ENCODE data around the gene CDCA4.
A peak's percentile ranks its signal among the peaks of the same experiment; 100 is the strongest.

The CDCA4 gene

GRCh38 chr14:105015242-105015641 lies 5.6 kb downstream of the CDCA4 start:
- Histone ChIP-seq H3K4me1 (ENCODE audit: control insufficient read depth in 5 of 5, insufficient read depth in 5 of 5, low read length in 5 of 5) (peaks cover 2 to 21% (median 13%) of the 10 kb centered on the region in 5 donors), H3K27me3 (ENCODE audit: control insufficient read depth in 5 of 5, insufficient read depth in 4 of 5, low read length in 5 of 5) (no peaks in the 10 kb centered on the region), H3K27ac (ENCODE audit: low read depth, low read length) (no peak overlapping the region), H3K9ac (ENCODE audit: low read length in 5 of 5) (no peak overlapping the region), H3K4me3 (ENCODE audit: low read depth in 1 of 5, low read length in 5 of 5) (no peak overlapping the region), H3K36me3 (ENCODE audit: control insufficient read depth in 5 of 5, insufficient read depth in 5 of 5, low read length in 5 of 5) (peaks cover 0 to 15% (median 11%) of the 10 kb centered on the region in 5 donors), H3K9me3 (ENCODE audit: control insufficient read depth in 5 of 5, low read length in 5 of 5) (no peaks in the 10 kb centered on the region)

- Histone ChIP-seq H3K4me3 (ENCODE audit: low read depth in 1 of 5, low read length in 5 of 5) (no peak overlapping the region), H3K9ac (ENCODE audit: low read length in 5 of 5) (no peak overlapping the region), H3K27me3 (ENCODE audit: control insufficient read depth in 5 of 5, insufficient read depth in 4 of 5, low read length in 5 of 5) (no peaks in the 10 kb centered on the region), H3K27ac (ENCODE audit: low read depth, low read length) (no peak overlapping the region), H3K36me3 (ENCODE audit: control insufficient read depth in 5 of 5, insufficient read depth in 5 of 5, low read length in 5 of 5) (peaks cover 0 to 21% (median 17%) of the 10 kb centered on the region in 5 donors), H3K9me3 (ENCODE audit: control insufficient read depth in 5 of 5, low read length in 5 of 5) (no peaks in the 10 kb centered on the region), H3K4me1 (ENCODE audit: control insufficient read depth in 5 of 5, insufficient read depth in 5 of 5, low read length in 5 of 5) (peaks cover 0 to 15% (median 7%) of the 10 kb centered on the region in 5 donors)
Measured at GRCh38 chr14:105014631-105015030, 6.3 kb downstream of the CDCA4 start.

- no peaks in the 10 kb centered on the region for H3K27me3 ChIP-seq (ENCODE audit: control insufficient read depth in 5 of 5, insufficient read depth in 4 of 5, low read length in 5 of 5)
- peaks cover 0 to 26% (median 17%) of the 10 kb centered on the region in 5 donors for H3K36me3 ChIP-seq (ENCODE audit: control insufficient read depth in 5 of 5, insufficient read depth in 5 of 5, low read length in 5 of 5)
- H3K4me3 ChIP-seq (ENCODE audit: low read depth in 1 of 5, low read length in 5 of 5): no peak overlapping the region
- H3K9ac ChIP-seq (ENCODE audit: low read length in 5 of 5): peak overlapping the region in 1 of 5 donors; percentile 28
- H3K4me1 ChIP-seq (ENCODE audit: control insufficient read depth in 5 of 5, insufficient read depth in 5 of 5, low read length in 5 of 5): peaks cover 0 to 9% (median 1%) of the 10 kb centered on the region in 5 donors
- H3K27ac ChIP-seq (ENCODE audit: low read depth, low read length): no peak overlapping the region
- H3K9me3 ChIP-seq (ENCODE audit: control insufficient read depth in 5 of 5, low read length in 5 of 5): no peaks in the 10 kb centered on the region
Measured at GRCh38 chr14:105014032-105014431, 6.9 kb downstream of the CDCA4 start.

GRCh38 chr14:105013150-105013785 lies 7.6 kb downstream of the CDCA4 start:
- H3K36me3 ChIP-seq (ENCODE audit: control insufficient read depth in 5 of 5, insufficient read depth in 5 of 5, low read length in 5 of 5): peaks cover 0 to 26% (median 17%) of the 10 kb centered on the region in 5 donors
- H3K4me1 ChIP-seq (ENCODE audit: control insufficient read depth in 5 of 5, insufficient read depth in 5 of 5, low read length in 5 of 5): peaks cover 0 to 4% (median 0%) of the 10 kb centered on the region in 5 donors
- no peaks in the 10 kb centered on the region for H3K27me3 ChIP-seq (ENCODE audit: control insufficient read depth in 5 of 5, insufficient read depth in 4 of 5, low read length in 5 of 5)
- no peak overlapping the region for H3K27ac ChIP-seq (ENCODE audit: low read depth, low read length)
- H3K9ac ChIP-seq (ENCODE audit: low read length in 5 of 5): no peak overlapping the region
- H3K9me3 ChIP-seq (ENCODE audit: control insufficient read depth in 5 of 5, low read length in 5 of 5): no peaks in the 10 kb centered on the region
- no peak overlapping the region for H3K4me3 ChIP-seq (ENCODE audit: low read depth in 1 of 5, low read length in 5 of 5)

GRCh38 chr14:105012171-105012985 lies 8.5 kb downstream of the CDCA4 start:
- no peaks in the 10 kb centered on the region for H3K27me3 ChIP-seq (ENCODE audit: control insufficient read depth in 5 of 5, insufficient read depth in 4 of 5, low read length in 5 of 5)

GRCh38 chr14:105011312-105011990 lies 9.4 kb downstream of the CDCA4 start:
- H3K4me3 ChIP-seq (ENCODE audit: low read depth in 1 of 5, low read length in 5 of 5): no peak overlapping the region
- H3K27me3 ChIP-seq (ENCODE audit: control insufficient read depth in 5 of 5, insufficient read depth in 4 of 5, low read length in 5 of 5): no peaks in the 10 kb centered on the region
- peaks cover 0 to 34% (median 22%) of the 10 kb centered on the region in 5 donors for H3K36me3 ChIP-seq (ENCODE audit: control insufficient read depth in 5 of 5, insufficient read depth in 5 of 5, low read length in 5 of 5)
- no peaks in the 10 kb centered on the region for H3K9me3 ChIP-seq (ENCODE audit: control insufficient read depth in 5 of 5, low read length in 5 of 5)
- peaks cover 0 to 4% (median 0%) of the 10 kb centered on the region in 5 donors for H3K4me1 ChIP-seq (ENCODE audit: control insufficient read depth in 5 of 5, insufficient read depth in 5 of 5, low read length in 5 of 5)
- H3K27ac ChIP-seq (ENCODE audit: low read depth, low read length): no peak overlapping the region
- no peak overlapping the region for H3K9ac ChIP-seq (ENCODE audit: low read length in 5 of 5)

More at GRCh38 chr14:105012171-105012985, 8.5 kb downstream of the CDCA4 start:
- H3K36me3 ChIP-seq (ENCODE audit: control insufficient read depth in 5 of 5, insufficient read depth in 5 of 5, low read length in 5 of 5): peaks cover 0 to 30% (median 21%) of the 10 kb centered on the region in 5 donors
- no peak overlapping the region for H3K9ac ChIP-seq (ENCODE audit: low read length in 5 of 5)
- no peak overlapping the region for H3K4me3 ChIP-seq (ENCODE audit: low read depth in 1 of 5, low read length in 5 of 5)
- peaks cover 0 to 4% (median 0%) of the 10 kb centered on the region in 5 donors for H3K4me1 ChIP-seq (ENCODE audit: control insufficient read depth in 5 of 5, insufficient read depth in 5 of 5, low read length in 5 of 5)
- no peak overlapping the region for H3K27ac ChIP-seq (ENCODE audit: low read depth, low read length)
- H3K9me3 ChIP-seq (ENCODE audit: control insufficient read depth in 5 of 5, low read length in 5 of 5): no peaks in the 10 kb centered on the region

GRCh38 chr14:105010891-105011291 lies 10.0 kb downstream of the CDCA4 start:
- Histone ChIP-seq H3K9me3 (ENCODE audit: control insufficient read depth in 5 of 5, low read length in 5 of 5) (no peaks in the 10 kb centered on the region), H3K4me1 (ENCODE audit: control insufficient read depth in 5 of 5, insufficient read depth in 5 of 5, low read length in 5 of 5) (peaks cover 0 to 4% (median 0%) of the 10 kb centered on the region in 5 donors), H3K27ac (ENCODE audit: low read depth, low read length) (no peak overlapping the region), H3K27me3 (ENCODE audit: control insufficient read depth in 5 of 5, insufficient read depth in 4 of 5, low read length in 5 of 5) (no peaks in the 10 kb centered on the region), H3K9ac (ENCODE audit: low read length in 5 of 5) (no peak overlapping the region), H3K4me3 (ENCODE audit: low read depth in 1 of 5, low read length in 5 of 5) (no peak overlapping the region), H3K36me3 (ENCODE audit: control insufficient read depth in 5 of 5, insufficient read depth in 5 of 5, low read length in 5 of 5) (peaks cover 0 to 34% (median 22%) of the 10 kb centered on the region in 5 donors)

- peaks cover 0 to 4% (median 0%) of the 10 kb centered on the region in 5 donors for H3K4me1 ChIP-seq (ENCODE audit: control insufficient read depth in 5 of 5, insufficient read depth in 5 of 5, low read length in 5 of 5)
- no peaks in the 10 kb centered on the region for H3K9me3 ChIP-seq (ENCODE audit: control insufficient read depth in 5 of 5, low read length in 5 of 5)
- no peak overlapping the region for H3K9ac ChIP-seq (ENCODE audit: low read length in 5 of 5)
- H3K4me3 ChIP-seq (ENCODE audit: low read depth in 1 of 5, low read length in 5 of 5): no peak overlapping the region
- peaks cover 0 to 34% (median 22%) of the 10 kb centered on the region in 5 donors for H3K36me3 ChIP-seq (ENCODE audit: control insufficient read depth in 5 of 5, insufficient read depth in 5 of 5, low read length in 5 of 5)
- no peak overlapping the region for H3K27ac ChIP-seq (ENCODE audit: low read depth, low read length)
- no peaks in the 10 kb centered on the region for H3K27me3 ChIP-seq (ENCODE audit: control insufficient read depth in 5 of 5, insufficient read depth in 4 of 5, low read length in 5 of 5)
Measured at GRCh38 chr14:105010106-105010505, 10.8 kb downstream of the CDCA4 start.

GRCh38 chr14:105007593-105008264 lies 13.2 kb downstream of the CDCA4 start:
- H3K36me3 ChIP-seq (ENCODE audit: control insufficient read depth in 5 of 5, insufficient read depth in 5 of 5, low read length in 5 of 5): peaks cover 0 to 34% (median 22%) of the 10 kb centered on the region in 5 donors
- H3K4me1 ChIP-seq (ENCODE audit: control insufficient read depth in 5 of 5, insufficient read depth in 5 of 5, low read length in 5 of 5): no peaks in the 10 kb centered on the region
- no peaks in the 10 kb centered on the region for H3K9me3 ChIP-seq (ENCODE audit: control insufficient read depth in 5 of 5, low read length in 5 of 5)
- H3K27ac ChIP-seq (ENCODE audit: low read depth, low read length): no peak overlapping the region
- H3K27me3 ChIP-seq (ENCODE audit: control insufficient read depth in 5 of 5, insufficient read depth in 4 of 5, low read length in 5 of 5): no peaks in the 10 kb centered on the region
- no peak overlapping the region for H3K4me3 ChIP-seq (ENCODE audit: low read depth in 1 of 5, low read length in 5 of 5)
- no peak overlapping the region for H3K9ac ChIP-seq (ENCODE audit: low read length in 5 of 5)
